Activated T-cell treated with anti-CD3 and anti-CD28 coated beads for 24 hours (primary cell): ENCODE data around the gene GALR1.
"Not testable (repeated sequence)": the region's sequence is repeated elsewhere in the genome, so short reads cannot be mapped to it uniquely, and the experiment has no call there.

Source experiments
- DNase-seq: peaks from one replicate; pipeline ENCODE4 v3.0.0-alpha.2; 2020; ENCODE audit warnings: low read depth

GALR1 gene

GRCh38 chr18:77249569-77250500 is at the start of gene GALR1:
Gene GALR1 (plus strand): TSS chr18:77249848. CDS start chr18:77250549, 701 bp downstream.
- DNase-seq, result no peak

DNA sequence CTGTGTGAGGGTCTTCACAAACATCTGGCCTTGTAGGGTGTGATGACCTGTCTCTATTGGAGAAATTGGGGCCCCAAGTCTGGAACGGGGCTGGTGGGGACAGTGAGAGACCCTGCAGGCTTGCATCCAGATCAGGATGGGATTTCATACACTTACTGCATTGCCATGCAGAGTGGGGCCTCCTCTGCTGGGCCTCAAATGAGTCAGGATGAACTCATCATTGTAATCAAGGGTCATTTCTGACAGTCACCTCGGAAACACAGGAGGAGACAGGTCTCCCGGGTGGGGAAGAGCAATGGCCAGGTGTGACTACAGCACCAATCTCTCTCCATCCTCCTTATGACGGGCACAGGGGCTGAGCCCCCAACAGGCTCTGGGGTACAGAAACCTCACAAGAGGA is 48.1 kb upstream of the GALR1 start:
- DNase-seq, result no peak

- no peak for DNase-seq
These were observed 47.3 kb upstream of the GALR1 start for GRCh38 chr18:77202329-77202728.

DNA sequence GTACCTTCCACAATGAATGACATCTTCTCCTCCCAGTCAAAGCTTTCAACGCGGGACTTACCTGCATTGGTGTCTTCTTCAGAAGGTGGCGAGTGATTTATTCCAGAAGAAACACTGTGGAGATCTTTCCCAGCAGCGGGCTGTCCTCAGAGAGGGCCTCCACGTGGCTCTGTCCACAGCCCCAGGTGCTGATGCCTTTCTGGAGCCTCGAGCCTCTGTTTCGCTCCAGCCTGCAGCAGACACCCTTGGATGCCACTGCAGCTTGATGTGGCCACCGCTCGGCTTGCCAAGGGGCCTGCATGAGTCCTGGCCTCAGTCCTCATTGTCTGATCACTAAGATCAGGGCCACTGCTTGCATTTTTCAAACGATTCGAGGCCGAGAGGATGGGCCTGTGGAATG is 46.6 kb upstream of the GALR1 start:
- no peak for DNase-seq

DNA sequence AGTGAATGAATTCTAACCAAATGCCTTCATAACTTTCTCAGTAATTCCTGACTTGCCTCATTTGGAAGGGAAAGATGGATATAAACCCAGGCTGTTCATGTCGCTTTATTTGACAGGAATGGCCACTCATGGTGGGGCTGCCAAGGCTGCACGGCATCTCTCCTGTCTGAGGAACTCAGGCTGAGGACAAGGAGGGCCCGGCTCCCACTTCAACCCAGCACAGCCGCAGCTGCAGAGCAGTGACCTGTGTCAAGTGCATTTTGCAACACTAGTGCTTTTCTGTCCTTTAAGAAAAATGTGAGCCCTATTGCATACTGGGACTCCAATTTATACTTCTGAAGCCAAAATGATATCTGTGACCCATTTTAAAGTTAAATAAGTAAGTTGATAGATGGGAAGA is 45.8 kb upstream of the GALR1 start:
- DNase-seq, result no peak

DNA sequence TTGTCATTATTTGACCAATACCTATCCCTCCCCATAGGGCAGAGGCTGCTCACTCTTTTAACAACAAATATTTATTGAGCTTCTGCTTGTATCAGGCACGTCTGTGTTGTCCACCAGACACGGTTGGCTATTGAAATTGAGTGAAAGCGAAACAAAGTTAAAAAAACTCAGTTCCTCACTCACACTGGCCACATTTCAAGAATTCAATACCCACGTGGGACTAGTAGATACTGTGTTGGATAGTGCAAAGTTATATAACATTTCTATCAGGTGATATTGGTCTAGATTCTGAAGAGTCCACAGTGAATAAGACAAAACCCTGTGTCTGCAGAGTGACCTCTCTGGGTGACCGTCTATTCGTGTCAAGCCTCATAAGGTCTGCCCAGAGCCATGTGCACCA is 43.9 kb upstream of the GALR1 start:
- no peak for DNase-seq

DNA sequence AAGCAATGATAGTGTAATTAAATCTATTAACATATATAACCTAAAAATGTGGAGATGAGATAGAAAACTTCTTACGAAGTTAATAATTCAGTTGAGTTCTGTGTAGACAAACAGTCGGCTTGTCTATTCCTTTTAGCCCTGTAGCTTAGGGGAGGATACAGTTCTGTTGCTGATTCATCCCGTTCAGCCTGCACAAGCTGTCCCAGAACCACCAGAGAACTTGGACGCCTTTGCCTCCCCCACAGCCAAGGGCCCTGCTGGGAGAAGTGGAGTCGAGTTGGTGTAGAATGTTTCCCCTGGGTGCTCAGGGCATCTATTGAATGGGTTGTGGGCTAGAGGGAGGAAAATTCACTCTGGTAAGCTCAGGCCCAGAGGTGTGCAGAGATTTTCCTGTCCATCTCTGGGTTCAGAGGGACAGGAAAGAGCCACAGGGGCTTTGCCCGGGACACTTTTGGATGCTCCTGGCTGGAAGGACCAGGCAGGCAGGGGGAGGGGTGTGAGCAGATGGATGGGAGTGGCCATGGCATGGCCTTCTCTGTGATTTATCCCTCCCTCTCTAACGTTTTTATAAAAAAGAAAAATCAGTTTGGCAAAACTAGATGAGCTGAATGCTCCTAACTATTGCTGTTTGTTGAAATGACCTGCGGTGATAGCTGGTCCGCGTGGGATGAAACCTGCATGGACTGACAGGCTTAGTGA is 42.8 kb upstream of the GALR1 start:
- DNase-seq, result no peak

- peak; percentile 26 for DNase-seq
These were observed 42.1 kb upstream of the GALR1 start for GRCh38 chr18:77207540-77207939.

DNA sequence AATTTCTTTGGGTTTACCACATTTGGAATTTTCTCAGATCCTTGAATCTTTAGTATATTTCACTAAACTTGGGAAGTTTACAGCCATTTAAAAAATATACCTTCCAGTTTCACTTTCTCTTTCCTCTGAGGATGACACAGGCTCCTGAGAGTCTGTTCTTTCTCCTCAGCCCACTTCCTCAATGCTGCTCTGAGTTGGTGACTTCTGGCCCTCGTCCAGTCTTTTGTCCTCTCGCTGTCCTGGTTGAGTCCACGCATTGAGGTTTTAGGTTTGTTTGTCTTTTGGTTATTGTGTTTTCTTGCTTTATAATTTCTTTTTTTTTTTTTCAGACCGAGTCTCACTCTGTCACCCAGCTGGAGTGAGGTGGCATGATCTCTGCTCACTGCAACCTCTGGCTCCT is 40.7 kb upstream of the GALR1 start:
- no peak for DNase-seq

DNA sequence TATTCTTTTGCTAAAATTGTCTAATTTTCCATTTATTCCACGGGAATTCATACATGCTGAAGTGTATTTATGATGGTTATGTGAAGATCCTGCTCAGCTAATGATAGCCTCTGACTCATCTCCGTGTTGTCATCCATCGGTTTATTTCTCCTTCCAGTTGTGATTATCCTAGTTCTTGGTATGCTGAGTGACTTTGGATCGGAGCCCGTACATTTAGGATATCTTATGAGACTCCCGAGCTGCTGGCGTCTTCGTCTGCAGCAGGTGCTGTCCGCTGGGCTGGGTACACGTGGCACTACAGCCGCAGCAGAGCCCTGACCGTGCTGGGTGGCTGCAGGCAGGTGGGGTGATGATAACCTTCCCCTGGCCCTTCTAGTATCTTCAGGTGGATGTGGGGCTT is 40.1 kb upstream of the GALR1 start:
- DNase-seq, result no peak

DNA sequence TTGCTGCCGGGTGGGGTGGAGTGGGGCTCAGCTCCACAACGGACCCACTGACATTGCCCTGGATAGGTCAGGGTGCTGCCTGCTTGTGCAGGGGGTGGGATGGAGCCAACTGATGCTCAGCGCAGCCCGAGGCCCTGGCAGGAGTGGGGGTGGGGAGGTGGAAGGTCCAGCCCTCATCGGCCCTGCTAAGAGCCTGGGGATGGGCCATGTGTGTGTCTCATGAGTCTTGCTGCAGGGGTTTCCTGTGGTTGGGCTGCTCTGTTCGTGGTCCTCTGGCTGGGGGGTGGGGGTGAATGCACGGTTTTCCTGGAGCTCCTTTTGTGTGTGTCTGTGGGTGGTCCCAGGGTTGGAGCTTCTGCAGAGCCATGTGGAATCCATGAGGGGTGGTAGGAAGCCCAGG is 39.4 kb upstream of the GALR1 start:
- no peak for DNase-seq

GRCh38 chr18:77218642-77219041 is 31.0 kb upstream of the GALR1 start:
- DNase-seq, result no peak

- DNase-seq, result no peak
These were observed 28.9 kb upstream of the GALR1 start for GRCh38 chr18:77220726-77221125.

- DNase-seq, result no peak
These were observed 27.2 kb upstream of the GALR1 start for GRCh38 chr18:77222464-77222863.

DNA sequence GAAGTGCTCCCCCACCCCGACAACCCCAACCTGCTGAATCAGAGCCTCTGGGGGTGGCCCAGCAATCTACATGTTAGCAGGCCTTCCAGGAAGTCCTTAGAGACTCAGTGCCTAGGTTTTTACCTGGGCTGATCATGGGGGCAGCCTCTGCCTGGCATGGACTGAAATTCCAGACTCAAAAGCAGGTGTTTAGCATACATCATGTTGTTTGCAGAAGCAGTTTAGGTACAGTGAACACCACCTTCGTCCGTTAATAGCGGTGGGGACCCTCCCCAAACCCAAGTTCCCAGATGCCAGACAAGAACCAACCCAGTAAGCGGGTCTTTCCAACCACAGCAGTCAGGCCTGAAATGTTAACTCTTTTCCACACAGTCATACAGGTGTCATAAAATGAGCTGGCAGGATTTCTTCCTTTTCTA is 26.4 kb upstream of the GALR1 start:
- peak; percentile 28 for DNase-seq

DNA sequence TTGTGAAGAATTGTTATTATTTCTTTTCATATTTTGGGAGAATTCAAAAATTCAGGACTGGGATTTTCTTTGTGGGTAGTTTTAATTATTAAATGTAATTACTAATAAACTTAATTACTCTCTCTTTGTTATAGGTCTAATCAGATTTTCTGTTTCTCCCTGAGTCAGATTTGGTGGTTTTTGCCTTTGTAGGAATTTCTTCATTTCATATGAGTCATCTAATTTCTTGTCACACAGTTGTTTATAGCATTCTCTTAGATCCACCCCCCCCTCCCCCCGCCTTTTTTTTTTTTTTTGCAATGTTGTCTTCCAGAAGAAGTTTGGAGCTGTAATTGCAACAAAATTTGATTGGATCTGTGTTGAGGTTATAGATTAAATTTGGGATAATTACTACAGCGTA is 26.0 kb upstream of the GALR1 start:
- DNase-seq, result no peak

- no peak for DNase-seq
These were observed 19.0 kb upstream of the GALR1 start for GRCh38 chr18:77230645-77231044.

GRCh38 chr18:77234504-77235365 is 14.9 kb upstream of the GALR1 start:
- no peak for DNase-seq

- not testable (repeated sequence) for DNase-seq
These were observed 10.4 kb upstream of the GALR1 start for GRCh38 chr18:77239285-77239684.

DNA sequence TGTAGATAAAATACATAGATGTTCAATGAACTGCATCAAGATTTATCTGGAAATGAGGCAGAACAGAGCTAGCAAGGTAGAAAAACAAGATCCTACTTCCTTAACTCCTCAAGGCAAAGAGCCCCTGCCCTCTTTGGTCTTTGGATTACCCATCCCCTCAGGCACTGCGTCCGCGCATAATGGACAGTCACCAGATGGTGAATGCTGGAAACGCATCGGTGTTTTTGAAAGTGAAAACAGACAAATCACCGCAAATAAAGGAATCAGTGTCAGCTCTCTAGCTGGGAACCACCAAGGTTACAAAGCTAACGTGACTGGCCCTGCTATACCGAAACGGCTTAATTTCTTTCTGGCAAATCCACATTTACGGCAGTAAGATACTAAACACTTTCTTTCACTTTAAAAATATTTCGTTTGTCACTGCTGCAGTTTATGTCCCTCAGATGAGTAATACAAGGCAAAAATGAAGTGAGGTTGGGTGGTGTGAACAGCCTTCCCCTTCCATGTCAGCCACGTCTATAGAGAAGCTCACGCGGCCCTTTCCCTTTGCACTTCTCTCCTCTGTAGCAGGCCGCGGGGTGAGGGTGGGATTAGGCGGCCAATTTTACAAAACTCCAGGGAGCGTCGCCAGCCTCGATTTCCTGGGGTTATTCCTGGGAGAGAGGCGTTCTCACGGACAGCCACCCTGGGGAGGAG is 627 bp upstream of the GALR1 start:
- DNase-seq, result no peak

DNA sequence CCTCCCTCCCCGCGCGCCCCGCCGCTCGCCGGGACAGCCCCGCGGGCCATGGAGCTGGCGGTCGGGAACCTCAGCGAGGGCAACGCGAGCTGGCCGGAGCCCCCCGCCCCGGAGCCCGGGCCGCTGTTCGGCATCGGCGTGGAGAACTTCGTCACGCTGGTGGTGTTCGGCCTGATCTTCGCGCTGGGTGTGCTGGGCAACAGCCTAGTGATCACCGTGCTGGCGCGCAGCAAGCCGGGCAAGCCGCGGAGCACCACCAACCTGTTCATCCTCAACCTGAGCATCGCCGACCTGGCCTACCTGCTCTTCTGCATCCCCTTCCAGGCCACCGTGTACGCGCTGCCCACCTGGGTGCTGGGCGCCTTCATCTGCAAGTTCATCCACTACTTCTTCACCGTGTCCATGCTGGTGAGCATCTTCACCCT is 865 bp downstream of the GALR1 start:
- no peak for DNase-seq
